ENCODE data around the gene CDH13. TPM values are rescaled to one million over a fixed set of nuclear protein-coding genes. Genes with fewer than 3 reads are reported as not detected.

Gene CDH13
- polyA plus RNA-seq, 2 of the 4 experiments (the other 2 are of a cell fraction) = not detected

DNA sequence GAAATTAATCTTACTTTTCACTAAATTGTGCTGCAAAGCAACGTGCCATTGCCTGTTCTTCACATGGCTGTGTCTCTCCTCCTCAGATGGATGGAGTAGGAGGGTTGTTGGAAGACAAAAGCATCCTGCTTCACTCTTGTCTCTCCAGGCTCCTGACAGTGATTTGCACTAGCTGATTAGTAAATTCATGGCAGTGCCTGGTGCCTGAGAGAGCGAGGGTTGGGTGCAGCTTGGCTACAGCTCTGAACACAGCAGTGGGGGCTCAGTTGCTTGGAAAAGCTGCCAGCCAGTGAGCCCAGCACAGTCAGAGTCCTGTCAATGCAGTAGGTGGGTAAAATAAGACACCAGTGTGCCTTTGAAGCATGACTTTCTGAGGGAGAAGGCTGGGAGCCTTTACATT lies 37.4 kb downstream of the CDH13 start:
- TF ChIP-seq HMGXB4 (CRISPR knock-in tag; IDR thresholded peaks at IDR 0.05; ENCODE audit: borderline replicate concordance) (no peak), POLR2A (IDR thresholded peaks at IDR 0.05; ENCODE audit: low read length) (no peak), POLR2AphosphoS2 (conservative IDR thresholded peaks at IDR 0.05; ENCODE audit: low read length) (no peak), TFCP2L1 (CRISPR knock-in tag; IDR thresholded peaks at IDR 0.05) (no peak), HDAC2 (IDR thresholded peaks at IDR 0.05) (no peak), EHF (CRISPR knock-in tag; IDR thresholded peaks at IDR 0.05) (no peak), RAD21 (conservative IDR thresholded peaks at IDR 0.05 in 1 of 2, IDR thresholded peaks at IDR 0.05 in 1 of 2) (no peak)
- TF ChIP-seq, protein P1, sequence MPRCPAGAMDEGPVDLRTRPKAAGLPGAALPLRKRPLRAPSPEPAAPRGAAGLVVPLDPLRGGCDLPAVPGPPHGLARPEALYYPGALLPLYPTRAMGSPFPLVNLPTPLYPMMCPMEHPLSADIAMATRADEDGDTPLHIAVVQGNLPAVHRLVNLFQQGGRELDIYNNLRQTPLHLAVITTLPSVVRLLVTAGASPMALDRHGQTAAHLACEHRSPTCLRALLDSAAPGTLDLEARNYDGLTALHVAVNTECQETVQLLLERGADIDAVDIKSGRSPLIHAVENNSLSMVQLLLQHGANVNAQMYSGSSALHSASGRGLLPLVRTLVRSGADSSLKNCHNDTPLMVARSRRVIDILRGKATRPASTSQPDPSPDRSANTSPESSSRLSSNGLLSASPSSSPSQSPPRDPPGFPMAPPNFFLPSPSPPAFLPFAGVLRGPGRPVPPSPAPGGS (IDR thresholded peaks at IDR 0.05) = no peak
- TF ChIP-seq, protein P2, sequence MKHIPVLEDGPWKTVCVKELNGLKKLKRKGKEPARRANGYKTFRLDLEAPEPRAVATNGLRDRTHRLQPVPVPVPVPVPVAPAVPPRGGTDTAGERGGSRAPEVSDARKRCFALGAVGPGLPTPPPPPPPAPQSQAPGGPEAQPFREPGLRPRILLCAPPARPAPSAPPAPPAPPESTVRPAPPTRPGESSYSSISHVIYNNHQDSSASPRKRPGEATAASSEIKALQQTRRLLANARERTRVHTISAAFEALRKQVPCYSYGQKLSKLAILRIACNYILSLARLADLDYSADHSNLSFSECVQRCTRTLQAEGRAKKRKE (CRISPR knock-in tag; IDR thresholded peaks at IDR 0.05; ENCODE audit: low read depth) = no peak
- Histone ChIP-seq H3K27ac (no peak overlapping the region), H3K9me3 (no peaks in the 10 kb centered on the region), H3K4me2 (no peak overlapping the region), H3K4me1 (no peaks in the 10 kb centered on the region), H3K4me3 (no peak overlapping the region)
- ATAC-seq (no peak), DNase-seq (ENCODE audit: low read depth in 1 of 2, low spot score in 1 of 2) (no peak), FAIRE-seq (no peak)
- CTCF ChIA-PET = interaction anchor here (0.6 kb wide), 1 partner anchor 23 kb away, joined by 5 read pairs; no protein-coding TSS in a partner anchor
- POLR2A ChIA-PET = no interaction called here
- WGBS (ENCODE audit: missing lambda C conversion rate) = 0% methylated on average over 2 of the region's 2 CpGs

DNA sequence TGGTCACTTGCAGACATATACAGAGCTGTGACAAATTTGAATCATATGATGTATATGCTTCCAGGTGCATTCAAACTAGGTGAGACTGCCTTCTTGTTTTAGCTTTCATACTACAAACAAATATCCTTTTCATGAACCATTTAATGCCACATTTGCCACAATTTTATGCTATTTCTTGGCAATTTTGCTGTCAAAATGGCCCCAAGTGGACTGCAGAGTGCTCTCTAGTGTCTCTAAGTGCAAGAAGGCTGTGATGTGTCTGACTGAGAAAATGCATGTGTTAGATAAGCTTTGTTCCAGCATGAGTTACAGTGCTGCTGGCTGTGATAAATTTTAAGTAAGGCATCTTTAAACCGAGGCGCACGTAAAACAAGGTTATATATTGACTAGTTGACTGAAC lies 38.3 kb downstream of the CDH13 start:
- CTCF ChIA-PET = no interaction called here
- DNase-seq (ENCODE audit: low read depth in 1 of 2, low spot score in 1 of 2) (no peak), FAIRE-seq (no peak), ATAC-seq (no peak)
- Histone ChIP-seq H3K4me1 (no peaks in the 10 kb centered on the region), H3K4me3 (no peak overlapping the region), H3K4me2 (no peak overlapping the region), H3K9me3 (no peaks in the 10 kb centered on the region), H3K27ac (no peak overlapping the region)
- TF ChIP-seq PBX3 (IDR thresholded peaks at IDR 0.05) (no peak), ZC3H11A (IDR thresholded peaks at IDR 0.05) (no peak), HOXB5 (CRISPR knock-in tag; IDR thresholded peaks at IDR 0.05) (no peak), GATA3 (IDR thresholded peaks at IDR 0.05; ENCODE audit: borderline replicate concordance) (no peak), HDAC2 (IDR thresholded peaks at IDR 0.05) (no peak), RNF2 (IDR thresholded peaks at IDR 0.05; ENCODE audit: borderline replicate concordance, low read depth) (no peak), ZNF302 (CRISPR knock-in tag; IDR thresholded peaks at IDR 0.05) (no peak), ZFP36 (IDR thresholded peaks at IDR 0.05; ENCODE audit: borderline replicate concordance, partially characterized antibody) (no peak), TP53 (CRISPR knock-in tag; IDR thresholded peaks at IDR 0.05) (no peak), TFCP2L1 (CRISPR knock-in tag; IDR thresholded peaks at IDR 0.05) (no peak), EHF (CRISPR knock-in tag; IDR thresholded peaks at IDR 0.05) (no peak), CHD4 (IDR thresholded peaks at IDR 0.05; ENCODE audit: borderline replicate concordance) (no peak), FOSB (CRISPR knock-in tag; IDR thresholded peaks at IDR 0.05) (no peak), MAZ (IDR thresholded peaks at IDR 0.05; ENCODE audit: borderline replicate concordance, low read depth, low read length) (no peak), RARB (CRISPR knock-in tag; IDR thresholded peaks at IDR 0.05) (no peak), ZSCAN20 (CRISPR knock-in tag; IDR thresholded peaks at IDR 0.05) (no peak)
- 5% methylated on average over 3 of the region's 3 CpGs for WGBS (ENCODE audit: missing lambda C conversion rate)
- POLR2A ChIA-PET = no interaction called here
